Activated CD8-positive, alpha-beta memory T cell treated with anti-CD3 and anti-CD28 coated beads, Interleukin-2, amount 10 ng/mL, durations not matched to agents 7 days and 5 days (primary cell): Measurements from ENCODE around the gene CCDC87. TPM values are rescaled to one million over a fixed set of nuclear protein-coding genes. Genes with fewer than 3 reads are reported as not detected.
"Not testable (repeated sequence)": the region's sequence is repeated elsewhere in the genome, so short reads cannot be mapped to it uniquely, and the experiment has no call there.

Experiments used
- ATAC-seq: fragments of 150-1000 bp; cut with Tn5 transposase; one replicate; pipeline ENCODE4 v1.10.0; 2021; ENCODE audit warnings: moderate library complexity
- CTCF ChIA-PET: fragments of 350-600 bp; sonication (Branson Sonifier 250); formaldehyde crosslinking; loops from one replicate; lab custom pipeline; 2021; ENCODE audit warnings: antibody characterized with exemption; lab: Charles Lee
- DNase-seq: peaks from one replicate; pipeline ENCODE4 v3.0.0-alpha.2; 2020
- H3K27ac Mint-ChIP-seq: one replicate; pipeline ENCODE4 v1.8.0; 2021; ENCODE audit warnings: mild to moderate bottlenecking, mixed read lengths
- H3K27me3 Mint-ChIP-seq: one replicate; pipeline ENCODE4 v1.8.0; 2021; ENCODE audit warnings: mixed read lengths
- H3K36me3 Mint-ChIP-seq: one replicate; pipeline ENCODE4 v1.8.0; 2021; ENCODE audit warnings: mild to moderate bottlenecking, mixed read lengths
- H3K4me1 Mint-ChIP-seq: one replicate; pipeline ENCODE4 v1.8.0; 2021; ENCODE audit warnings: mixed read lengths
- H3K4me3 Mint-ChIP-seq: one replicate; pipeline ENCODE4 v1.8.0; 2021; ENCODE audit warnings: mild to moderate bottlenecking, moderate library complexity, mixed read lengths
- H3K9me3 Mint-ChIP-seq: one replicate; pipeline ENCODE4 v1.8.0; 2022; ENCODE audit warnings: low read depth, mixed read lengths
- total RNA-seq, 2 experiments: library from RNA; stranded (reverse); gene quantifications; one replicate each; pipeline ENCODE4 v1.2.3, GENCODE V29; 2021

CCDC87 gene
- total RNA-seq, 2 experiments from 2014 or later = 0.12 TPM; not detected in 1

GRCh38 chr11:66589996-66590675 is 2.7 kb downstream of the CCDC87 start:
- Mint-ChIP-seq H3K4me3 (no peak overlapping the region), H3K9me3 (no peaks in the 10 kb centered on the region), H3K27ac (no peak overlapping the region), H3K4me1 (peaks cover 22% of the 10 kb centered on the region), H3K27me3 (peaks cover 9% of the 10 kb centered on the region), H3K36me3 (no peaks in the 10 kb centered on the region)
- CTCF ChIA-PET = interaction anchor here (1.0 to 6.2 kb wide), 5 partner anchors 11 to 105 kb away, joined by 3 to 60 read pairs (median 11); partner anchors contain the start of genes RBM14 and RBM4B
- ATAC-seq = no peak
- no peak for DNase-seq

- not testable (repeated sequence) for DNase-seq, ATAC-seq, H3K27ac Mint-ChIP-seq, H3K9me3 Mint-ChIP-seq, H3K4me3 Mint-ChIP-seq, H3K36me3 Mint-ChIP-seq, H3K27me3 Mint-ChIP-seq
- H3K4me1 Mint-ChIP-seq = peaks cover 15% of the 10 kb centered on the region
- CTCF ChIA-PET = interaction anchor here (1.4 to 4.2 kb wide), 2 partner anchors 10 to 70 kb away, joined by 3 to 33 read pairs; no protein-coding TSS in a partner anchor
Observed at GRCh38 chr11:66589315-66589714, 3.5 kb downstream of the CCDC87 start.

- CTCF ChIA-PET = interaction anchor here (0.8 kb wide), 1 partner anchor 93 kb away, joined by 3 read pairs; no protein-coding TSS in a partner anchor
- Mint-ChIP-seq H3K36me3 (peaks cover 4% of the 10 kb centered on the region), H3K27me3 (peaks cover 8% of the 10 kb centered on the region), H3K4me3 (no peak overlapping the region), H3K9me3 (peaks cover 6% of the 10 kb centered on the region), H3K27ac (no peak overlapping the region), H3K4me1 (no peaks in the 10 kb centered on the region)
- DNase-seq (no peak), ATAC-seq (no peak)
Observed at GRCh38 chr11:66586136-66586535, 6.7 kb downstream of the CCDC87 start.

- H3K27ac Mint-ChIP-seq, H3K36me3 Mint-ChIP-seq, ATAC-seq, H3K4me1 Mint-ChIP-seq, DNase-seq, H3K9me3 Mint-ChIP-seq, H3K4me3 Mint-ChIP-seq, H3K27me3 Mint-ChIP-seq: not testable (repeated sequence)
- CTCF ChIA-PET = interaction anchor here (1.2 kb wide), 1 partner anchor 93 kb away, joined by 3 read pairs; the partner anchor contains the start of gene RBM4B
Observed at GRCh38 chr11:66585447-66585846, 7.4 kb downstream of the CCDC87 start.

- not testable (repeated sequence) for H3K4me3 Mint-ChIP-seq, H3K9me3 Mint-ChIP-seq, DNase-seq, H3K36me3 Mint-ChIP-seq, H3K27ac Mint-ChIP-seq, ATAC-seq, H3K4me1 Mint-ChIP-seq, H3K27me3 Mint-ChIP-seq
- CTCF ChIA-PET = interaction anchor here (1.5 to 6.2 kb wide), 2 partner anchors 95 to 96 kb away, joined by 8 to 107 read pairs; partner anchors contain the start of gene RBM4B
Observed at GRCh38 chr11:66582565-66583147, 10.2 kb downstream of the CCDC87 start.

GRCh38 chr11:66581261-66581660 is 11.6 kb downstream of the CCDC87 start:
- DNase-seq (no peak), ATAC-seq (no peak)
- H3K27ac Mint-ChIP-seq = no peak overlapping the region
- H3K4me1 Mint-ChIP-seq = peaks cover 6% of the 10 kb centered on the region
- no peak overlapping the region for H3K4me3 Mint-ChIP-seq
- peaks cover 2% of the 10 kb centered on the region for H3K27me3 Mint-ChIP-seq
- peaks cover 6% of the 10 kb centered on the region for H3K9me3 Mint-ChIP-seq
- CTCF ChIA-PET = interaction anchor here (0.9 to 6.2 kb wide), 7 partner anchors 10 to 115 kb away, joined by 3 to 107 read pairs (median 4); partner anchors contain the start of genes CCDC87, CCS, CTSF and RBM4B
- peaks cover 4% of the 10 kb centered on the region for H3K36me3 Mint-ChIP-seq

- DNase-seq (no peak), ATAC-seq (no peak)
- Mint-ChIP-seq H3K4me1 (peaks cover 6% of the 10 kb centered on the region), H3K4me3 (no peak overlapping the region), H3K27me3 (peaks cover 2% of the 10 kb centered on the region), H3K27ac (no peak overlapping the region), H3K9me3 (peaks cover 6% of the 10 kb centered on the region), H3K36me3 (peaks cover 4% of the 10 kb centered on the region)
- CTCF ChIA-PET = interaction anchor here (0.9 to 6.2 kb wide), 7 partner anchors 10 to 115 kb away, joined by 3 to 107 read pairs (median 7); partner anchors contain the start of genes CCDC87, CCS, CTSF and RBM4B
Observed at GRCh38 chr11:66580803-66581202, 12.1 kb downstream of the CCDC87 start.

- ATAC-seq (peak; percentile 80), DNase-seq (peak; percentile 78)
- H3K4me3 Mint-ChIP-seq = no peak overlapping the region
- peaks cover 4% of the 10 kb centered on the region for H3K36me3 Mint-ChIP-seq
- CTCF ChIA-PET = interaction anchor here (0.5 to 6.2 kb wide), 13 partner anchors 11 to 255 kb away, joined by 3 to 107 read pairs (median 6); partner anchors contain the start of genes ACTN3, CCDC87, CCS and CTSF
- H3K27ac Mint-ChIP-seq = no peak overlapping the region
- H3K27me3 Mint-ChIP-seq = peaks cover 14% of the 10 kb centered on the region
- peaks cover 6% of the 10 kb centered on the region for H3K4me1 Mint-ChIP-seq
- H3K9me3 Mint-ChIP-seq = peaks cover 6% of the 10 kb centered on the region
Observed at GRCh38 chr11:66579017-66579606, 13.8 kb downstream of the CCDC87 start.

- Mint-ChIP-seq H3K36me3 (no peaks in the 10 kb centered on the region), H3K4me3 (no peak overlapping the region), H3K27ac (no peak overlapping the region), H3K9me3 (no peaks in the 10 kb centered on the region), H3K4me1 (peaks cover 5% of the 10 kb centered on the region), H3K27me3 (peaks cover 43% of the 10 kb centered on the region)
- DNase-seq (no peak), ATAC-seq (no peak)
- CTCF ChIA-PET = no interaction called here
Observed at GRCh38 chr11:66570850-66571180, 22.0 kb downstream of the CCDC87 start.

- Mint-ChIP-seq H3K27ac (no peak overlapping the region), H3K4me3 (no peak overlapping the region), H3K36me3 (no peaks in the 10 kb centered on the region), H3K27me3 (peaks cover 38% of the 10 kb centered on the region), H3K4me1 (peaks cover 5% of the 10 kb centered on the region), H3K9me3 (no peaks in the 10 kb centered on the region)
- DNase-seq = no peak
- CTCF ChIA-PET = interaction anchor here (0.7 to 3.9 kb wide), 3 partner anchors 10 to 108 kb away, joined by 3 to 22 read pairs (median 16); partner anchors contain the start of gene RBM4B
- no peak for ATAC-seq
Observed at GRCh38 chr11:66570079-66570849, 22.6 kb downstream of the CCDC87 start.

GRCh38 chr11:66569076-66569475 is 23.8 kb downstream of the CCDC87 start:
- ATAC-seq = no peak
- Mint-ChIP-seq H3K4me3 (no peak overlapping the region), H3K36me3 (no peaks in the 10 kb centered on the region), H3K4me1 (peaks cover 5% of the 10 kb centered on the region), H3K27me3 (peaks cover 30% of the 10 kb centered on the region), H3K27ac (no peak overlapping the region), H3K9me3 (no peaks in the 10 kb centered on the region)
- CTCF ChIA-PET = interaction anchor here (0.9 to 3.9 kb wide), 3 partner anchors 9 to 109 kb away, joined by 4 to 22 read pairs (median 16); partner anchors contain the start of gene RBM4B
- no peak for DNase-seq

GRCh38 chr11:66568124-66568916 is 24.5 kb downstream of the CCDC87 start, which contains the start of gene CTSF:
Gene CTSF (minus strand): TSS chr11:66568606. CDS start chr11:66568486, 120 bp downstream.
- CTCF ChIA-PET = interaction anchor here (1.1 to 3.9 kb wide), 4 partner anchors 9 to 110 kb away, joined by 4 to 22 read pairs (median 10); partner anchors contain the start of gene RBM4B
- Mint-ChIP-seq H3K9me3 (no peaks in the 10 kb centered on the region), H3K4me1 (peaks cover 5% of the 10 kb centered on the region), H3K36me3 (no peaks in the 10 kb centered on the region), H3K4me3 (peak within 1 kb of the TSS; percentile 54), H3K27ac (no peak within 1 kb of the TSS), H3K27me3 (peaks cover 25% of the 10 kb centered on the region)
- ATAC-seq = peak; percentile 95
- DNase-seq = peak; percentile 71
